SK-N-SH treated with all-trans-retinoic acid at 6 μM for 48 hours (cell line): ENCODE data around the gene C20orf144.

Experiments
- ATAC-seq: fragments of 200-7000 bp; cut with Tn5 transposase; 3 replicates; pipeline ENCODE4 v1.9.1; 2020; ENCODE audit warnings: mild to moderate bottlenecking, moderate library complexity
- ARNTL ChIP-seq: fragments of 450-650 bp; formaldehyde crosslinking; IDR thresholded peaks from 2 replicates; pipeline ENCODE4 v1.5.0; 2020; ENCODE audit warnings: low read depth, mild to moderate bottlenecking, moderate library complexity, borderline replicate concordance
- BACH2 ChIP-seq: fragments of 250-450 bp; sonication (Bioruptor Pico); IDR thresholded peaks from 2 replicates; pipeline ENCODE4 v1.9.0; 2021; ENCODE audit warnings: mild to moderate bottlenecking, borderline replicate concordance
- CSDC2 ChIP-seq: fragments of 250-450 bp; sonication (Bioruptor Pico); IDR thresholded peaks from 2 replicates; pipeline ENCODE4 v1.5.0; 2020; ENCODE audit warnings: mild to moderate bottlenecking, moderate library complexity
- ESRRG ChIP-seq: fragments of 250-450 bp; sonication (Bioruptor Pico); IDR thresholded peaks from 2 replicates; pipeline ENCODE4 v1.6.1; 2021; ENCODE audit warnings: mild to moderate bottlenecking
- GLIS3 ChIP-seq: fragments of 250-450 bp; sonication (Bioruptor Pico); IDR thresholded peaks from 2 replicates; pipeline ENCODE4 v1.5.0; 2020; ENCODE audit warnings: mild to moderate bottlenecking, moderate library complexity
- ISL1 ChIP-seq: fragments of 250-450 bp; sonication (Bioruptor Pico); IDR thresholded peaks from 2 replicates; pipeline ENCODE4 v2.1.2; 2022; ENCODE audit warnings: mild to moderate bottlenecking, moderate library complexity
- OSR1 ChIP-seq: fragments of 250-450 bp; sonication (Bioruptor Pico); IDR thresholded peaks from 2 replicates; pipeline ENCODE4 v1.8.0; 2022; ENCODE audit warnings: moderate library complexity, mild to moderate bottlenecking, inconsistent platforms
- PPARA ChIP-seq: fragments of 250-450 bp; sonication (Bioruptor Pico); IDR thresholded peaks from 2 replicates; pipeline ENCODE4 v1.5.0; 2020; ENCODE audit warnings: mild to moderate bottlenecking, borderline replicate concordance
- RARB ChIP-seq: fragments of 250-450 bp; sonication (Bioruptor Pico); IDR thresholded peaks from 2 replicates; pipeline ENCODE4 v1.8.0; 2021; ENCODE audit warnings: mild to moderate bottlenecking, moderate library complexity
- SNAI2 ChIP-seq: fragments of 250-450 bp; sonication (Bioruptor Pico); IDR thresholded peaks from 2 replicates; pipeline ENCODE4 v1.5.0; 2020; ENCODE audit warnings: mild to moderate bottlenecking, moderate library complexity
- TCF4 ChIP-seq: fragments of 250-450 bp; sonication (Bioruptor Pico); IDR thresholded peaks from 2 replicates; pipeline ENCODE4 v1.8.0; 2021; ENCODE audit warnings: mild to moderate bottlenecking, moderate library complexity, borderline replicate concordance
- TOX ChIP-seq: fragments of 250-450 bp; sonication (Bioruptor Pico); IDR thresholded peaks from 2 replicates; pipeline ENCODE4 v1.8.0; 2021; ENCODE audit warnings: mild to moderate bottlenecking, moderate library complexity, borderline replicate concordance
- ZC3H10 ChIP-seq: fragments of 250-450 bp; sonication (Bioruptor Pico); IDR thresholded peaks from 2 replicates; pipeline ENCODE4 v1.5.1; 2021; ENCODE audit warnings: mild to moderate bottlenecking, moderate library complexity
- ZFP3 ChIP-seq: fragments of 250-450 bp; sonication (Bioruptor Pico); IDR thresholded peaks from 2 replicates; pipeline ENCODE4 v1.5.0; 2020; ENCODE audit warnings: mild to moderate bottlenecking, moderate library complexity
- ZNF565 ChIP-seq: fragments of 450-650 bp; formaldehyde crosslinking; conservative IDR thresholded peaks from 2 replicates; pipeline ENCODE4 v1.5.0; 2020; ENCODE audit warnings: low read depth, mild to moderate bottlenecking, moderate library complexity
- ZNF70 ChIP-seq: fragments of 450-650 bp; formaldehyde crosslinking; IDR thresholded peaks from 2 replicates; pipeline ENCODE4 v1.5.0; 2020; ENCODE audit warnings: mild to moderate bottlenecking, moderate library complexity
- ZNF8 ChIP-seq: fragments of 450-650 bp; formaldehyde crosslinking; IDR thresholded peaks from 2 replicates; pipeline ENCODE4 v1.5.0; 2020; ENCODE audit warnings: mild to moderate bottlenecking, moderate library complexity
- TF ChIP-seq, protein P1 (sequence below): fragments of 250-450 bp; sonication (Bioruptor Pico); IDR thresholded peaks from 2 replicates; pipeline ENCODE4 v1.8.0; 2021; ENCODE audit warnings: low read depth, mild to moderate bottlenecking, moderate library complexity, borderline replicate concordance
- TF ChIP-seq, protein P2 (sequence below): fragments of 250-450 bp; sonication (Bioruptor Pico); IDR thresholded peaks from 2 replicates; pipeline ENCODE4 v1.5.1; 2021; ENCODE audit warnings: mild to moderate bottlenecking, moderate library complexity
- TF ChIP-seq, protein P3 (sequence below): fragments of 250-450 bp; sonication (Bioruptor Pico); IDR thresholded peaks from 2 replicates; pipeline ENCODE4 v1.5.0; 2020; ENCODE audit warnings: mild to moderate bottlenecking, moderate library complexity
- TF ChIP-seq, protein P4 (sequence below): fragments of 250-450 bp; sonication (Bioruptor Pico); IDR thresholded peaks from 2 replicates; pipeline ENCODE4 v1.8.0; 2020; ENCODE audit warnings: mild to moderate bottlenecking, moderate library complexity, borderline replicate concordance
- TF ChIP-seq, protein P5 (sequence below): fragments of 250-450 bp; sonication (Bioruptor Pico); IDR thresholded peaks from 2 replicates; pipeline ENCODE4 v1.5.1; 2020; ENCODE audit warnings: low read depth, mild to moderate bottlenecking, moderate library complexity

The C20orf144 gene

DNA sequence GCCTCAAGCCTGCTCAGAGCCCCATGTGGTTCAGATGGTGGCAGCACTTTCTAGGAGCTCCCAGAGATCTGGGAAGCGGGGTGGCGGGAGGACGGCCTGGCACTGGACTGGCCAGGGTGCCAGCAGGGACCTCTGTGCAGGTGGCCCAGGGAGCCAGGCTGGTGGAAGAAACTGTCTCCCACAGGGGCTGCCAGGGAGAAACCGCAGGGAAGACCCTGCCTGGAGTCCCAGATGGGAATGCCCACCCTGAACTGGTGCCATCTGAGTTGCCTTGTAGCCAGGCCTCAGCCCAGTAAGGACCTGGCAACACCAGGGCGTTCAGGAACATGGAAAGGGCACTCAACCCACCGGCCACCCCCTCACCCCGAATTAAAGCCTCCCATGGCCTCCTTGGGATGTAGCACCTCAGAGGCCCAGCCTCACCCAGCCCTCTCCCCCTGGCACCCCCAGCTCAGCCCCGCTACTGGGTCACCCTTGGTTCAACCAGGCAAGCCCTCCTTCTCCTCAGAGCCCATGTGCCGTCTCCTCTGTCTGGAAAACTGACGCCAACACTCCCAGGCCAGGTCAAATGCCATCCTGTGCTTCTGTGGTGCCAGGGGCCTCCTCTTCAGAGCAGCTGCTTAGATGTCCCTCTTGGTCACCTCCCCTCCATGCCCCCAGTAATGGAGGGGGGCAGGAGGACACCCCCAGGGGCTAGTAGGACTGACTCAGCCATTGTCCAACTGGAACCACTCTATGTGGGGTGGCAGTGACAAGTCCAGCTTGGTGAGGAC, 5.9 kb upstream of the C20orf144 start (continued):
- TF ChIP-seq TOX: no peak
- TF ChIP-seq, protein P1, sequence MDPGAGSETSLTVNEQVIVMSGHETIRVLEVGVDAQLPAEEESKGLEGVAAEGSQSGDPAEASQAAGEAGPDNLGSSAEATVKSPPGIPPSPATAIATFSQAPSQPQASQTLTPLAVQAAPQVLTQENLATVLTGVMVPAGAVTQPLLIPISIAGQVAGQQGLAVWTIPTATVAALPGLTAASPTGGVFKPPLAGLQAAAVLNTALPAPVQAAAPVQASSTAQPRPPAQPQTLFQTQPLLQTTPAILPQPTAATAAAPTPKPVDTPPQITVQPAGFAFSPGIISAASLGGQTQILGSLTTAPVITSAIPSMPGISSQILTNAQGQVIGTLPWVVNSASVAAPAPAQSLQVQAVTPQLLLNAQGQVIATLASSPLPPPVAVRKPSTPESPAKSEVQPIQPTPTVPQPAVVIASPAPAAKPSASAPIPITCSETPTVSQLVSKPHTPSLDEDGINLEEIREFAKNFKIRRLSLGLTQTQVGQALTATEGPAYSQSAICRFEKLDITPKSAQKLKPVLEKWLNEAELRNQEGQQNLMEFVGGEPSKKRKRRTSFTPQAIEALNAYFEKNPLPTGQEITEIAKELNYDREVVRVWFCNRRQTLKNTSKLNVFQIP (CRISPR knock-in tag): no peak
- TF ChIP-seq, protein P2, sequence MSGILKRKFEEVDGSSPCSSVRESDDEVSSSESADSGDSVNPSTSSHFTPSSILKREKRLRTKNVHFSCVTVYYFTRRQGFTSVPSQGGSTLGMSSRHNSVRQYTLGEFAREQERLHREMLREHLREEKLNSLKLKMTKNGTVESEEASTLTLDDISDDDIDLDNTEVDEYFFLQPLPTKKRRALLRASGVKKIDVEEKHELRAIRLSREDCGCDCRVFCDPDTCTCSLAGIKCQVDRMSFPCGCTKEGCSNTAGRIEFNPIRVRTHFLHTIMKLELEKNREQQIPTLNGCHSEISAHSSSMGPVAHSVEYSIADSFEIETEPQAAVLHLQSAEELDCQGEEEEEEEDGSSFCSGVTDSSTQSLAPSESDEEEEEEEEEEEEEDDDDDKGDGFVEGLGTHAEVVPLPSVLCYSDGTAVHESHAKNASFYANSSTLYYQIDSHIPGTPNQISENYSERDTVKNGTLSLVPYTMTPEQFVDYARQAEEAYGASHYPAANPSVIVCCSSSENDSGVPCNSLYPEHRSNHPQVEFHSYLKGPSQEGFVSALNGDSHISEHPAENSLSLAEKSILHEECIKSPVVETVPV (CRISPR knock-in tag): no peak

DNA sequence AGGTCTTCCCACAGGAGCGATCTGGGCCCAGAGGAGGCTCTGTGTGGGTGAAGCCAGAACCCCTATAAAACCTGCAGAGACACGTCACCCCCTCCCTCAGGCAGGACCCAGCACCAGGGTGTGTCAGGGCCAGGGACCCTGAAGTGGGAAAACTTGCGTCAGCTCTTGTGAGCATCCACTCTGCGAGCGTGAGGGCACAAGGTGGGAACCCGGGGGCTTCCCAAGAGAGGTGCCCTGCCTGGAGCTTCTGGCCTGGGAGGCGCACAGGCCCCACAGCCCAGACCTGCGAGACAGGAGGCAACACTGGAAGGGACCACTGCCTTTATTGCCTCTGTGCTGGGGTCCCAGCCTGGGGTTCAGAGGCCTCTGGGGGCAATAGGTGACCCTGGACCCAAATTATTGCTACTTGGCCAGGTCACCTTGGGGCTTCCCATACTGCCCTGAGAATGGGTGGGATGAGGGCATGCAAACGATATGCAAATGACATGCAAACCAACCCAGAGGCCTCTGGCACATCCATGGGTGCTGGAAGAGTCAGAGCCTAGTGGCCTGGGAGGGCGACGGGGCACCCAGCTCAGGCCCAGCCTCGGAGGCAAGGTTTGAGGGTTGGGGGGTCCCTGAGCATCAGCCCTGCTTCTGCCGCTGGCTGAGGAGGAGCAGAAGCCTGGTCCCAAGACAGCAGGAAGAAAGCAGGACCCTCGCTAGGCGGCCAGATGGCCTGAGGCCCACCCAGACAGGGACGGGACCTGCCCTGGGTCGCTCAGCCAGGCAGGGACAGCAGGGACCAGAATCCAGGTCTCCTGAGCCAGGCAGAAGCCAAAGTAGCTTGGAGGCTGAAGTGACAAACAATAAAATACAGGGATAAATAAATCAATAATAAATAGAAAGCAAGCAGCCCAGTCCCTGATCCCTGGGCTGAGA, 5.1 kb upstream of the C20orf144 start:
- no peak for ATAC-seq
- TF ChIP-seq TCF4 (CRISPR knock-in tag): no peak
- TF ChIP-seq RARB (CRISPR knock-in tag): no peak
- no peak for TF ChIP-seq GLIS3 (CRISPR knock-in tag)
- TF ChIP-seq ESRRG: no peak
- no peak for TF ChIP-seq BACH2 (CRISPR knock-in tag)
- TF ChIP-seq, protein P2 (CRISPR knock-in tag): no peak
- TF ChIP-seq ZNF70 (CRISPR knock-in tag): no peak
- no peak for TF ChIP-seq CSDC2 (CRISPR knock-in tag)
- no peak for TF ChIP-seq ISL1
- TF ChIP-seq ARNTL: no peak
- TF ChIP-seq, protein P3, sequence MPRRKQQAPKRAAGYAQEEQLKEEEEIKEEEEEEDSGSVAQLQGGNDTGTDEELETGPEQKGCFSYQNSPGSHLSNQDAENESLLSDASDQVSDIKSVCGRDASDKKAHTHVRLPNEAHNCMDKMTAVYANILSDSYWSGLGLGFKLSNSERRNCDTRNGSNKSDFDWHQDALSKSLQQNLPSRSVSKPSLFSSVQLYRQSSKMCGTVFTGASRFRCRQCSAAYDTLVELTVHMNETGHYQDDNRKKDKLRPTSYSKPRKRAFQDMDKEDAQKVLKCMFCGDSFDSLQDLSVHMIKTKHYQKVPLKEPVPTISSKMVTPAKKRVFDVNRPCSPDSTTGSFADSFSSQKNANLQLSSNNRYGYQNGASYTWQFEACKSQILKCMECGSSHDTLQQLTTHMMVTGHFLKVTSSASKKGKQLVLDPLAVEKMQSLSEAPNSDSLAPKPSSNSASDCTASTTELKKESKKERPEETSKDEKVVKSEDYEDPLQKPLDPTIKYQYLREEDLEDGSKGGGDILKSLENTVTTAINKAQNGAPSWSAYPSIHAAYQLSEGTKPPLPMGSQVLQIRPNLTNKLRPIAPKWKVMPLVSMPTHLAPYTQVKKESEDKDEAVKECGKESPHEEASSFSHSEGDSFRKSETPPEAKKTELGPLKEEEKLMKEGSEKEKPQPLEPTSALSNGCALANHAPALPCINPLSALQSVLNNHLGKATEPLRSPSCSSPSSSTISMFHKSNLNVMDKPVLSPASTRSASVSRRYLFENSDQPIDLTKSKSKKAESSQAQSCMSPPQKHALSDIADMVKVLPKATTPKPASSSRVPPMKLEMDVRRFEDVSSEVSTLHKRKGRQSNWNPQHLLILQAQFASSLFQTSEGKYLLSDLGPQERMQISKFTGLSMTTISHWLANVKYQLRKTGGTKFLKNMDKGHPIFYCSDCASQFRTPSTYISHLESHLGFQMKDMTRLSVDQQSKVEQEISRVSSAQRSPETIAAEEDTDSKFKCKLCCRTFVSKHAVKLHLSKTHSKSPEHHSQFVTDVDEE: no peak
- TF ChIP-seq PPARA (CRISPR knock-in tag): no peak
- no peak for TF ChIP-seq ZFP3 (CRISPR knock-in tag)

DNA sequence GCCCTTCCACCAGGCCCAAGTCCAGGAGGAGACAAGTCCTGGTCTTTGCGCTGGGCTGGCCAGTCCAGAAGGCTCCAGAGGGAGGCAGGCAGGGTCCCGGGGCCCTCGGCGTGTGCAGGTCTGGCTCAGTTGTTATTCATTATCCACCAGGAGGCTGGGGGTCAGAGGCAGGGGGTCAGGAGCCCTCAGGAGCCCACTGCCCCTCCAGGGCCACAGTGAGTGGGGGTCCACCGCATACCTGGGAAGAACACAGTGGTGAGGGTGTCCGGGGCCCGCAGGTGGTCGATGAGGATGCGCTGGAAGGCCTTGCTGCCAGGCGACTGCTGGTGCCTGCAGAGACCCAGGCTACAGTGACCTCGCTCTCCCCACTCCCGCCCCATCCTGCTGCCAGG, 4.4 kb upstream of the C20orf144 start:
- ATAC-seq: no peak
- TF ChIP-seq ESRRG (no peak), OSR1 (CRISPR knock-in tag) (no peak), CSDC2 (CRISPR knock-in tag) (no peak), RARB (CRISPR knock-in tag) (no peak), ISL1 (no peak), SNAI2 (CRISPR knock-in tag) (no peak), PPARA (CRISPR knock-in tag) (no peak), BACH2 (CRISPR knock-in tag) (no peak), ZNF8 (no peak), ZNF70 (CRISPR knock-in tag) (no peak), ZC3H10 (CRISPR knock-in tag) (no peak), ZNF565 (CRISPR knock-in tag) (no peak), ARNTL (no peak)
- TF ChIP-seq, protein P2 (CRISPR knock-in tag): no peak
- TF ChIP-seq, protein P4, sequence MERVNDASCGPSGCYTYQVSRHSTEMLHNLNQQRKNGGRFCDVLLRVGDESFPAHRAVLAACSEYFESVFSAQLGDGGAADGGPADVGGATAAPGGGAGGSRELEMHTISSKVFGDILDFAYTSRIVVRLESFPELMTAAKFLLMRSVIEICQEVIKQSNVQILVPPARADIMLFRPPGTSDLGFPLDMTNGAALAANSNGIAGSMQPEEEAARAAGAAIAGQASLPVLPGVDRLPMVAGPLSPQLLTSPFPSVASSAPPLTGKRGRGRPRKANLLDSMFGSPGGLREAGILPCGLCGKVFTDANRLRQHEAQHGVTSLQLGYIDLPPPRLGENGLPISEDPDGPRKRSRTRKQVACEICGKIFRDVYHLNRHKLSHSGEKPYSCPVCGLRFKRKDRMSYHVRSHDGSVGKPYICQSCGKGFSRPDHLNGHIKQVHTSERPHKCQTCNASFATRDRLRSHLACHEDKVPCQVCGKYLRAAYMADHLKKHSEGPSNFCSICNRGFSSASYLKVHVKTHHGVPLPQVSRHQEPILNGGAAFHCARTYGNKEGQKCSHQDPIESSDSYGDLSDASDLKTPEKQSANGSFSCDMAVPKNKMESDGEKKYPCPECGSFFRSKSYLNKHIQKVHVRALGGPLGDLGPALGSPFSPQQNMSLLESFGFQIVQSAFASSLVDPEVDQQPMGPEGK (CRISPR knock-in tag): no peak
- TF ChIP-seq, protein P5, sequence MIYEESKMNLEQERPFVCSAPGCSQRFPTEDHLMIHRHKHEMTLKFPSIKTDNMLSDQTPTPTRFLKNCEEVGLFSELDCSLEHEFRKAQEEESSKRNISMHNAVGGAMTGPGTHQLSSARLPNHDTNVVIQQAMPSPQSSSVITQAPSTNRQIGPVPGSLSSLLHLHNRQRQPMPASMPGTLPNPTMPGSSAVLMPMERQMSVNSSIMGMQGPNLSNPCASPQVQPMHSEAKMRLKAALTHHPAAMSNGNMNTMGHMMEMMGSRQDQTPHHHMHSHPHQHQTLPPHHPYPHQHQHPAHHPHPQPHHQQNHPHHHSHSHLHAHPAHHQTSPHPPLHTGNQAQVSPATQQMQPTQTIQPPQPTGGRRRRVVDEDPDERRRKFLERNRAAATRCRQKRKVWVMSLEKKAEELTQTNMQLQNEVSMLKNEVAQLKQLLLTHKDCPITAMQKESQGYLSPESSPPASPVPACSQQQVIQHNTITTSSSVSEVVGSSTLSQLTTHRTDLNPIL: no peak
